HL-60 (cell line): ENCODE data around the gene ARHGEF37.

Source experiments
- GABPA ChIP-seq: IDR thresholded peaks from 2 replicates; pipeline ENCODE4 v1.6.1; 2012; ENCODE audit warnings: low read depth
- POLR2AphosphoS5 ChIP-seq: IDR thresholded peaks from 2 replicates; pipeline ENCODE4 v1.6.1; 2012; ENCODE audit warnings: low read depth
- TF ChIP-seq, protein P1 (sequence below): IDR thresholded peaks from one replicate; pipeline ENCODE4 v1.5.1; 2011; ENCODE audit warnings: low read length, control low read depth, inconsistent platforms; ENCODE audit not compliant: insufficient read depth

DNA sequence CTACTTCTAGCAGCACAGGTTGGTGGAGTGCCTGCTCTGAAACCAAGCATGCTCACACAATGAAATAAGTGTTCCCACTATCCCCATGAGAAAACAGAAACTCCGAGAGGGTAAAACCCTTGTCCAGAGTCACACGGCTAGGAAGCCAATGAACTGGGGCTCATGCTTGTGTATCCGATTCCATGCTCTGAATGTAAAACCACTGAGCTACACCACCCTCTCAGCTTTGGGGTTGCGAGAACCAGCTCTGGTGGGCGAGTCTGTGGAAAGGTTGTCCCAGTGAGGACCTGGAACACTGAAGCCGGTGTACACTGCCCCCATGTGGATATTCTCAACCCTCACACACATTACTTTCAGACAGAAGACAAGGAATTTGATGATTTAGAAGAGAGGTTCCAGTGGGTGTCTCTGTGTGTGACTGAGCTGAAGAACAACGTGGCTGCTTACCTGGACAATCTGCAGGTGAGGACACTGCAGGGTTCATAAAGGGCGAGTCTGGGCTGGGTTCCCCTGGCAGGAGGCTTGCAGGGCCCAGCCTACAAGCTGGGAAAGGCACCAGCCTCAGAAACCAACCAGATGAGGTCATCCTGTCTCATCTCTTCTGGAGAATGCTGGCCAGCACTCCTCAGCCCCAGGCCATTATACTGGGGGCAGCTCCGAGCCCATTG, 37.4 kb downstream of the ARHGEF37 start:
- TF ChIP-seq, protein P1, sequence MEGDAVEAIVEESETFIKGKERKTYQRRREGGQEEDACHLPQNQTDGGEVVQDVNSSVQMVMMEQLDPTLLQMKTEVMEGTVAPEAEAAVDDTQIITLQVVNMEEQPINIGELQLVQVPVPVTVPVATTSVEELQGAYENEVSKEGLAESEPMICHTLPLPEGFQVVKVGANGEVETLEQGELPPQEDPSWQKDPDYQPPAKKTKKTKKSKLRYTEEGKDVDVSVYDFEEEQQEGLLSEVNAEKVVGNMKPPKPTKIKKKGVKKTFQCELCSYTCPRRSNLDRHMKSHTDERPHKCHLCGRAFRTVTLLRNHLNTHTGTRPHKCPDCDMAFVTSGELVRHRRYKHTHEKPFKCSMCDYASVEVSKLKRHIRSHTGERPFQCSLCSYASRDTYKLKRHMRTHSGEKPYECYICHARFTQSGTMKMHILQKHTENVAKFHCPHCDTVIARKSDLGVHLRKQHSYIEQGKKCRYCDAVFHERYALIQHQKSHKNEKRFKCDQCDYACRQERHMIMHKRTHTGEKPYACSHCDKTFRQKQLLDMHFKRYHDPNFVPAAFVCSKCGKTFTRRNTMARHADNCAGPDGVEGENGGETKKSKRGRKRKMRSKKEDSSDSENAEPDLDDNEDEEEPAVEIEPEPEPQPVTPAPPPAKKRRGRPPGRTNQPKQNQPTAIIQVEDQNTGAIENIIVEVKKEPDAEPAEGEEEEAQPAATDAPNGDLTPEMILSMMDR = peak; percentile 68
- no peak for TF ChIP-seq GABPA
- TF ChIP-seq POLR2AphosphoS5 = no peak
